GM19468 (cell line): ENCODE results near the gene CAMK2A.

Source experiments
- ATAC-seq: cut with Tn5 transposase; IDR thresholded peaks from one replicate; pipeline ENCODE4 v1.9.1; 2021; ENCODE audit warnings: mild to moderate bottlenecking, moderate library complexity, moderate number of reproducible peaks; ENCODE audit not compliant: unreplicated experiment; ENCODE audit errors: extremely low read depth

Gene CAMK2A

GRCh38 chr5:150289551-150290390, at the start of gene CAMK2A:
Gene CAMK2A, minus strand, starts transcription at chr5:150289773. Its CDS starts 148 bp downstream, at chr5:150289625.
- no peak for ATAC-seq

DNA sequence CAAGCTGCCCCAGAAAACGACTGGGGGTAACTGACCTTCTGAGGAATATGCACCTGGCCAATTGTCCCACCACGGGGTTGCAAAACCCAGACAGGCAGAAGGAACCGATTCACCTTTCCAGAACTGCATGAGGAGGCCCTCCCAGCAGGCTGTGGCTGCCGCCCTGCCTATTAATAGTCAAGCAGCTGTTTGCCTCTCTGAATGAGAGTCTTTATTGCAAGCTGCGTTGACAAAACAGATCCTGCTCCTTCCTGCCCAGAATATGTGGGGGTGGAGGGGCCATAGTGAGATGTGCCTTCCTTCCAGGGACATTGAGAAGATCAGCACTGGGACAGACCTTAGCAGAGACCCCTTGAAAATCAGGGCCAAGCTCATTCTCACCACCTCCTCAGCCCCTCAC, 49.6 kb upstream of the CAMK2A start:
- no peak for ATAC-seq

GRCh38 chr5:150338546-150338945, 49.0 kb upstream of the CAMK2A start:
- no peak for ATAC-seq

DNA sequence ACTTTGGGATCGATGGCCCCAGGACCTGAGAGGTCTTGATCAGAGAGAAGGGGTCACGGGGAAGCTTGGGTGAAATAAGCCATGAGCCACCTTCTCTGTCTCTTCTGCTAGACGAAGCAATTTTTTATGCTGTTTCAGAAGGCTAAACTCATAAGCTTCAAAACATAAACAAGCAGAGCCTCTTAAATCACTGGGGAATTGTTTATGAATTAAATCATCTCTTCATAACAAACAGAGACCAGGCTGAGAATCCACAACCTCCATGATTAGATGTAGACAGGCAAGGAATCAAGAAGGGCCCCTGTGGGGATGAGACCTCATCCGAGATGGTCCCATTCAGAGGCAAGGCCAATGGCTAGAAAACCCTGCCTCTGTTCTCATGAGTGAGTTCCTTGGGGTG, 46.2 kb upstream of the CAMK2A start:
- no peak for ATAC-seq

- no peak for ATAC-seq
These were observed 43.8 kb upstream of the CAMK2A start for GRCh38 chr5:150333400-150333799.

DNA sequence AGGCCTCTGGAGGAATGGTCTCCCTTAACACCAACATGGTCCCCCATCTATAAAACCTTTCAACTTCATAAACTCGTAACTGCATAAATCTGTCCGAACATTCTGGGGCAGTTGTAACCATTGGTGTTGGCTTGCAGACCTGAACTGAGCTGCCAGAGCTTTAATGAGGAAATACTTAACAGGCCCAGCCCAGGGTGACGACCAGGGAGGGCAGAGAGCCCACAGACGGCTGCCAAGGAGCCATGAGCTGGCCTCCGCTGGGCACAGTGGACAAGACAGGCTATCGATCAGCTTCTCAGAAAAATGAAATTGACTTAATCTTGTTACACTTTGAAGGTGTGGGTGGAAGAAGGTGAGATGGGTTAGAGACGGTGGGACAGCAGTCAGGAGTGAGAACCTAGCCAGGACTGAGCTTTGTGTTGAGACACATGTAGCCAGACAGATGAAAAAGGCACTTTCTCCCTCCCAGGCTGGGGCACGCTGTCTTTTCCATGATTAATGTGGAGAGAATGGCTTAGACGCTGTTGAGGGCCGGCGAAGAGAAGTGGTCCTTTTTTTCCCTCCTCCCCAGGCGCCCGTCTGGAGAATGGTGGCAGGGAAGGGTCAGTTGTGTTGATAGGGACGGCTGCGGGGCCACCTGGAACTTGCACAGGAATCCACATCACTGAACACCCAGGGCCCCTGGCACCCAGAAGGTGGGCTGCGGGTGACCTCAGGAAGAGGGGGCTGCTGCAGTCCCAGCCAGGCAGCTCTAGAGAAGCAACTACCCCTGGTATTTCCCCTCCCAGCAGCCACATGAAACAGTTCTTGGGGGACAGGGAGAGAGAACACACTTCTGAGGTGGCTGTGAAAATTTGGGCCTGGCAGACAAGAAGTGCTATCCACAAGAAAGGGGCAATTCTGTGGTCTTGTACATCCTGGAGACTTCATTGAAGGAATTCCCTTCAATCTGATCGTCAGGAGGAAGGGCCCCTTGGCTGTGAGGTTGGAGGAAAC, 40.6 kb upstream of the CAMK2A start:
- ATAC-seq: no peak

GRCh38 chr5:150329038-150329437, 39.5 kb upstream of the CAMK2A start:
- ATAC-seq: no peak

DNA sequence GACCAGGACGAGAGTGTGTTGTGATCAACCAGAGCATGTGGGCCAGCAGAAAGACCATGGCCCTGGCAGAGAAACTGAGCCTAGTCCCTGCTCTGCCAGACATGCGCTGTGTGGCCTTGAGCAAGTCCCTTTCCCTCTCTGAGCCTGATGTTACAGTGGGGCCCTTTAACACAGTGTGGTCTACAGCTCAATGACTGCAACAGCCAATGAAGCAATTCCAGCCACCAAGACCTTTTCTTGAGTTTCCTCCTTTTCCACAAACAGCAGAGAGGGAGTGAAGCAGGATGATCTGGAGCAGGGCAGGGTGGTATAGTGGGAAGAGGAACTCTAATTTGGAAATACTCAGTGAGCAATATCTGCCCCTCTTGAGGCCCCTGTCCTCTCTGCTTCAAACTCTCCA, 38.9 kb upstream of the CAMK2A start:
- ATAC-seq: no peak

- no peak for ATAC-seq
These were observed 37.6 kb upstream of the CAMK2A start for GRCh38 chr5:150327139-150327538.

- no peak for ATAC-seq
These were observed 37.1 kb upstream of the CAMK2A start for GRCh38 chr5:150326707-150327106.

GRCh38 chr5:150325426-150325825, 35.9 kb upstream of the CAMK2A start:
- no peak for ATAC-seq

DNA sequence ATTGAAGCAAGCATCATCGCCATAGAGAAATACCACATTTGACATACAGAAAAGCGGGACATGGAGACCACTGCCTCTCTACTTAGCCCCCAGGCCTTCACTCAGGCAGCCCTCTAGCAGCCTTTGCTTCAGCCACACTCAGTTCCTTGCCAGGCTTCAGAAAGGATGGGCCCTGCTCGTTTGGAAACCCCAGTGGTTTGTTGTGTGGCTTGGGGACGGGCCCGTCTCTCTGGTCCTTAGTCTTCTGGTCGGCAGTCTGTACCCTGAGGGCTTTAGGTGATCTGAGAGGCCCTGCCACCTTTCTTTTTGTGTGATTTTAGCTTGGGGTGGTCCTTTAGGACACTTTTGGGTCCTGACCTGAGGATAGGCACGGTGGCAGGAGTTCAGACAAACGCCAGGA, 34.2 kb upstream of the CAMK2A start:
- no peak for ATAC-seq

GRCh38 chr5:150323092-150323491, 33.5 kb upstream of the CAMK2A start:
- ATAC-seq: no peak

- ATAC-seq: no peak
These were observed 32.6 kb upstream of the CAMK2A start for GRCh38 chr5:150322202-150322601.

- no peak for ATAC-seq
These were observed 32.2 kb upstream of the CAMK2A start for GRCh38 chr5:150321784-150322183.

GRCh38 chr5:150321211-150321610, 31.6 kb upstream of the CAMK2A start:
- ATAC-seq: no peak

GRCh38 chr5:150320044-150320613, 30.6 kb upstream of the CAMK2A start:
- no peak for ATAC-seq

- no peak for ATAC-seq
These were observed 29.9 kb upstream of the CAMK2A start for GRCh38 chr5:150319484-150319790.

- ATAC-seq: no peak
These were observed 29.3 kb upstream of the CAMK2A start for GRCh38 chr5:150318613-150319483.
